LNCaP clone FGC (cell line): ENCODE measurements around the gene LENG8.

Source experiments
- DNase-seq: peaks from one replicate; pipeline ENCODE4 v3.0.0-alpha.2; 2011; ENCODE audit warnings: low read depth
- H3K4me3 ChIP-seq: 2 replicates; pipeline ENCODE4 v1.5.1; 2011; ENCODE audit warnings: mild to moderate bottlenecking, low read depth, low read length, control low read depth
- CTCF ChIP-seq: IDR thresholded peaks from 2 replicates; pipeline ENCODE4 v1.5.1; 2012; ENCODE audit warnings: mild to moderate bottlenecking; ENCODE audit not compliant: control insufficient read depth, insufficient read depth; ENCODE audit errors: extremely low read depth

Gene LENG8

GRCh38 chr19:54462047-54462654, 13.2 kb downstream of the LENG8 start:
- DNase-seq: no peak
- peak overlapping the region; percentile 58 for H3K4me3 ChIP-seq
- no peak for TF ChIP-seq CTCF

- peak; percentile 52 for TF ChIP-seq CTCF
- peak overlapping the region; percentile 58 for H3K4me3 ChIP-seq
- no peak for DNase-seq
Observed at GRCh38 chr19:54462655-54463530, 13.9 kb downstream of the LENG8 start.

GRCh38 chr19:54463531-54464043, 14.6 kb downstream of the LENG8 start, which contains the start of gene LENG9:
Gene LENG9, minus strand, starts transcription at chr19:54463778. Its CDS starts 252 bp downstream, at chr19:54463526.
- peak within 1 kb of the TSS; percentile 58 for H3K4me3 ChIP-seq
- no peak for TF ChIP-seq CTCF
- peak; percentile 100 for DNase-seq

GRCh38 chr19:54464044-54464629, 15.1 kb downstream of the LENG8 start:
- peak; percentile 100 for DNase-seq
- TF ChIP-seq CTCF: no peak
- peak overlapping the region; percentile 58 for H3K4me3 ChIP-seq

GRCh38 chr19:54464630-54465425, 15.8 kb downstream of the LENG8 start:
- peak; percentile 64 for DNase-seq

More at GRCh38 chr19:54464630-54465425, 15.8 kb downstream of the LENG8 start:
- peak overlapping the region; percentile 58 for H3K4me3 ChIP-seq
- no peak for TF ChIP-seq CTCF
